H9 (cell line): ENCODE results near the gene ATG2A. TPM values are rescaled to one million over a fixed set of nuclear protein-coding genes. Genes with fewer than 3 reads are reported as not detected.

Experiments used
- DNase-seq: peaks from one replicate; pipeline ENCODE4 v3.0.0-alpha.2; 2017
- H2AFZ ChIP-seq: one replicate; pipeline ENCODE4 v1.6.1; 2013; ENCODE audit warnings: mild to moderate bottlenecking, low read length, control low read depth, moderate library complexity
- H2AK5ac ChIP-seq: 2 replicates; pipeline ENCODE4 v1.6.1; 2013; ENCODE audit warnings: low read length, control low read depth, mixed read lengths; ENCODE audit not compliant: insufficient read length
- H2BK120ac ChIP-seq: one replicate; pipeline ENCODE4 v1.6.1; 2013; ENCODE audit warnings: low read depth, mild to moderate bottlenecking, low read length, control low read depth, inconsistent platforms; ENCODE audit not compliant: poor library complexity, severe bottlenecking
- H2BK12ac ChIP-seq: 2 replicates; pipeline ENCODE4 v1.6.1; 2013; ENCODE audit warnings: low read length, control low read depth, mixed read lengths, low read depth; ENCODE audit not compliant: insufficient read length
- H2BK15ac ChIP-seq: 2 replicates; pipeline ENCODE4 v1.6.1; 2013; ENCODE audit warnings: low read depth, low read length, control low read depth
- H2BK20ac ChIP-seq: one replicate; pipeline ENCODE4 v1.6.1; 2013; ENCODE audit warnings: low read depth, mild to moderate bottlenecking, low read length, control low read depth, inconsistent platforms; ENCODE audit not compliant: poor library complexity, severe bottlenecking
- H2BK5ac ChIP-seq: 2 replicates; pipeline ENCODE4 v1.6.1; 2013; ENCODE audit warnings: low read length, control low read depth, mixed read lengths; ENCODE audit not compliant: insufficient read length
- H3K14ac ChIP-seq: 2 replicates; pipeline ENCODE4 v1.6.1; 2013; ENCODE audit warnings: low read length, control low read depth; ENCODE audit not compliant: insufficient read depth
- H3K18ac ChIP-seq: 2 replicates; pipeline ENCODE4 v1.6.1; 2013; ENCODE audit warnings: low read depth, mild to moderate bottlenecking, mixed read lengths, low read length, control low read depth; ENCODE audit not compliant: insufficient read length
- H3K23ac ChIP-seq: 2 replicates; pipeline ENCODE4 v1.6.1; 2013; ENCODE audit warnings: low read length, control low read depth, mixed read lengths, low read depth; ENCODE audit not compliant: insufficient read length
- H3K23me2 ChIP-seq: 2 replicates; pipeline ENCODE4 v1.6.1; 2013; ENCODE audit warnings: low read depth, mild to moderate bottlenecking, mixed read lengths, low read length, control low read depth; ENCODE audit not compliant: insufficient read length, poor library complexity, severe bottlenecking
- H3K27ac ChIP-seq: 2 replicates; pipeline ENCODE4 v1.5.1; 2013; ENCODE audit warnings: low read length, control low read depth, mixed read lengths, low read depth; ENCODE audit not compliant: insufficient read length
- H3K27me3 ChIP-seq: 2 replicates; pipeline ENCODE4 v1.6.1; 2013; ENCODE audit warnings: low read length, control low read depth, inconsistent platforms; ENCODE audit not compliant: insufficient read depth
- H3K4ac ChIP-seq: 2 replicates; pipeline ENCODE4 v1.6.1; 2013; ENCODE audit warnings: low read depth, mild to moderate bottlenecking, control low read depth, inconsistent platforms, low read length, moderate library complexity
- H3K4me1 ChIP-seq: 2 replicates; pipeline ENCODE4 v1.6.1; 2013; ENCODE audit warnings: low read length, control low read depth, inconsistent platforms; ENCODE audit not compliant: insufficient read depth
- H3K4me2 ChIP-seq: 2 replicates; pipeline ENCODE4 v1.6.1; 2013; ENCODE audit warnings: low read length, control low read depth, mixed read lengths; ENCODE audit not compliant: insufficient read length, insufficient read depth
- H3K56ac ChIP-seq: 2 replicates; pipeline ENCODE4 v1.6.1; 2013; ENCODE audit warnings: low read depth, mild to moderate bottlenecking, mixed read lengths, low read length, control low read depth; ENCODE audit not compliant: insufficient read length
- H3K79me1 ChIP-seq: 2 replicates; pipeline ENCODE4 v1.6.1; 2013; ENCODE audit warnings: low read depth, mild to moderate bottlenecking, moderate library complexity, low read length, control low read depth, inconsistent platforms; ENCODE audit not compliant: insufficient read depth, poor library complexity, severe bottlenecking
- H3K79me2 ChIP-seq: 2 replicates; pipeline ENCODE4 v1.6.1; 2013; ENCODE audit warnings: low read length, control low read depth, inconsistent platforms; ENCODE audit not compliant: insufficient read depth
- H3K9ac ChIP-seq: 2 replicates; pipeline ENCODE4 v1.6.1; 2013; ENCODE audit warnings: low read length, control low read depth, mixed read lengths; ENCODE audit not compliant: insufficient read length; ENCODE audit errors: extremely low read depth
- H3K9me3 ChIP-seq: one replicate; pipeline ENCODE4 v1.6.1; 2013; ENCODE audit warnings: low read depth, low read length, inconsistent platforms; ENCODE audit not compliant: control insufficient read depth
- H3T11ph ChIP-seq: one replicate; pipeline ENCODE4 v1.6.1; 2013; ENCODE audit warnings: mild to moderate bottlenecking, low read length, control low read depth, inconsistent platforms
- H4K20me1 ChIP-seq: one replicate; pipeline ENCODE4 v1.6.1; 2013; ENCODE audit not compliant: control insufficient read depth, insufficient read length, insufficient read depth
- H4K5ac ChIP-seq: 2 replicates; pipeline ENCODE4 v1.6.1; 2013; ENCODE audit warnings: low read depth, mild to moderate bottlenecking, mixed read lengths, low read length, control low read depth; ENCODE audit not compliant: insufficient read length
- H4K8ac ChIP-seq: replicated peaks from 2 replicates; pipeline ENCODE4 v1.6.1; 2013; ENCODE audit warnings: low read length, control low read depth, mixed read lengths, low read depth; ENCODE audit not compliant: insufficient read length
- H4K91ac ChIP-seq: 2 replicates; pipeline ENCODE4 v1.6.1; 2013; ENCODE audit warnings: low read depth, mild to moderate bottlenecking, moderate library complexity, mixed read lengths, low read length, control low read depth; ENCODE audit not compliant: insufficient read length
- H3K27ac Mint-ChIP-seq, 3 experiments: 2 replicates in 2 of 3; 3 replicates in 1 of 3; pipeline ENCODE4 v1.8.0; 2020 to 2021; ENCODE audit warnings: mixed read lengths in 3 of 3, mild to moderate bottlenecking in 1 of 3, moderate library complexity in 1 of 3
- H3K27me3 Mint-ChIP-seq: 2 replicates; pipeline ENCODE4 v1.8.0; 2021; ENCODE audit warnings: low read depth, mild to moderate bottlenecking, moderate library complexity, mixed read lengths
- H3K36me3 Mint-ChIP-seq, 3 experiments: 2 replicates in 2 of 3; 3 replicates in 1 of 3; pipeline ENCODE4 v1.8.0; 2020 to 2021; ENCODE audit warnings: low read depth in 3 of 3, mixed read lengths in 3 of 3; ENCODE audit not compliant: insufficient read depth in 1 of 3
- H3K4me1 Mint-ChIP-seq, 2 experiments: 2 replicates each; pipeline ENCODE4 v1.8.0; 2020; ENCODE audit warnings: mixed read lengths in 2 of 2
- H3K4me3 Mint-ChIP-seq, 2 experiments: 2 replicates in 1 of 2; 3 replicates in 1 of 2; pipeline ENCODE4 v1.8.0; 2020 to 2021; ENCODE audit warnings: mild to moderate bottlenecking in 2 of 2, mixed read lengths in 2 of 2, moderate library complexity in 1 of 2
- H3K9me3 Mint-ChIP-seq, 2 experiments: 2 replicates in 1 of 2; 3 replicates in 1 of 2; pipeline ENCODE4 v1.8.0; 2020; ENCODE audit warnings: mild to moderate bottlenecking in 2 of 2, mixed read lengths in 2 of 2, moderate library complexity in 1 of 2
- WGBS: extraction: QIAGEN DNeasy Blood & Tissue Kit; methylation state at CpG from one replicate; pipeline ENCODE4 v1.1.7; 2013; ENCODE audit warnings: missing lambda C conversion rate, low lambda C conversion rate, mixed read lengths; ENCODE audit not compliant: insufficient read length; ENCODE audit errors: extremely low coverage; 5-methylcytosine and 5-hydroxymethylcytosine counted together
- total RNA-seq: library from RNA; stranded (reverse); gene quantifications from 2 replicates; pipeline ENCODE4 v1.2.1, GENCODE V29; 2021
- TF ChIP-seq, protein P1 (sequence below): fragments of 200-600 bp; sonication (generic); conservative IDR thresholded peaks from 3 replicates; pipeline ENCODE4 v1.8.0; 2021; ENCODE audit warnings: antibody characterized with exemption, mild to moderate bottlenecking

Gene ATG2A
- total RNA-seq, 1 experiment from 2014 or later = 21.3 TPM

DNA sequence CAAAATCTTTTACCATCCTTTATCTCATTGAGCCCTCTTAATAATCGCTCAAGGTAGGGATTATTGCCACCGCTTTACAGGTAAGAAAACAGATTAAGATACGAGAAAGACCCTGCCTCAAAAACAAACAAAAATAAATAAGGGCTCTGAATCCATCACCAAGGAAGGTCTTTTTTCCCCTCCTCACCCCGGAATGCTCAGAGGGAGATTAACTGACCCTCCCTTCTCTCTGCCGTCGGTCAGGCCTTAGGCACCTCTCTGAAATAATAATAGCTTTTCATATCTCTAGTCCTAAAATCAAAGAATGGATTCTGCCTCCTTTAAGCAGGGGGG, 620 bp upstream of the ATG2A start:
- no peak for DNase-seq
- no peaks in the 10 kb centered on the region for H3K4me1 ChIP-seq
- no peaks in the 10 kb centered on the region for H3K27me3 Mint-ChIP-seq
- no peak overlapping the region for H2BK5ac ChIP-seq
- peak overlapping the region; percentile 61 for H3K9ac ChIP-seq
- H3K36me3 Mint-ChIP-seq = peaks cover 4 to 12% (median 6%) of the 10 kb centered on the region in 3 experiments; a peak in 6 of 7 replicates
- H3K56ac ChIP-seq = no peak overlapping the region
- no peak overlapping the region for H3K4ac ChIP-seq
- H2BK12ac ChIP-seq = no peak overlapping the region
- H3K27ac ChIP-seq = no peak overlapping the region
- H3K9me3 Mint-ChIP-seq = no peaks in the 10 kb centered on the region
- H3K79me1 ChIP-seq = no peaks in the 10 kb centered on the region
- H3K18ac ChIP-seq = no peak overlapping the region
- no peak overlapping the region for H3T11ph ChIP-seq
- H4K8ac ChIP-seq = no peak overlapping the region
- H3K23me2 ChIP-seq = peaks cover 10% of the 10 kb centered on the region
- H3K14ac ChIP-seq = no peak overlapping the region
- WGBS = no CpG with 5 or more reads among the region's 6 CpGs
- no peak overlapping the region for H2AFZ ChIP-seq
- H3K23ac ChIP-seq = no peak overlapping the region
- no peak overlapping the region for H4K91ac ChIP-seq
- no peaks in the 10 kb centered on the region for H3K9me3 ChIP-seq
- H3K4me2 ChIP-seq = peak overlapping the region; percentile 66
- H3K4me1 Mint-ChIP-seq = peaks cover 18 to 22% of the 10 kb centered on the region in 2 experiments
- no peaks in the 10 kb centered on the region for H3K79me2 ChIP-seq
- TF ChIP-seq, protein P1, sequence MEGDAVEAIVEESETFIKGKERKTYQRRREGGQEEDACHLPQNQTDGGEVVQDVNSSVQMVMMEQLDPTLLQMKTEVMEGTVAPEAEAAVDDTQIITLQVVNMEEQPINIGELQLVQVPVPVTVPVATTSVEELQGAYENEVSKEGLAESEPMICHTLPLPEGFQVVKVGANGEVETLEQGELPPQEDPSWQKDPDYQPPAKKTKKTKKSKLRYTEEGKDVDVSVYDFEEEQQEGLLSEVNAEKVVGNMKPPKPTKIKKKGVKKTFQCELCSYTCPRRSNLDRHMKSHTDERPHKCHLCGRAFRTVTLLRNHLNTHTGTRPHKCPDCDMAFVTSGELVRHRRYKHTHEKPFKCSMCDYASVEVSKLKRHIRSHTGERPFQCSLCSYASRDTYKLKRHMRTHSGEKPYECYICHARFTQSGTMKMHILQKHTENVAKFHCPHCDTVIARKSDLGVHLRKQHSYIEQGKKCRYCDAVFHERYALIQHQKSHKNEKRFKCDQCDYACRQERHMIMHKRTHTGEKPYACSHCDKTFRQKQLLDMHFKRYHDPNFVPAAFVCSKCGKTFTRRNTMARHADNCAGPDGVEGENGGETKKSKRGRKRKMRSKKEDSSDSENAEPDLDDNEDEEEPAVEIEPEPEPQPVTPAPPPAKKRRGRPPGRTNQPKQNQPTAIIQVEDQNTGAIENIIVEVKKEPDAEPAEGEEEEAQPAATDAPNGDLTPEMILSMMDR = no peak
- H2BK120ac ChIP-seq = no peak overlapping the region
- peak overlapping the region; percentile 81 to 97 (median 86) for H3K27ac Mint-ChIP-seq
- no peaks in the 10 kb centered on the region for H4K20me1 ChIP-seq
- H2BK15ac ChIP-seq = no peak overlapping the region
- no peak overlapping the region for H4K5ac ChIP-seq
- H2BK20ac ChIP-seq = no peak overlapping the region
- H2AK5ac ChIP-seq = no peak overlapping the region
- H3K27me3 ChIP-seq = no peaks in the 10 kb centered on the region
- peak overlapping the region; percentile 84 to 90 for H3K4me3 Mint-ChIP-seq
